K562 (cell line): ENCODE data around the gene TM9SF3. TPM values are rescaled to one million over a fixed set of nuclear protein-coding genes. Genes with fewer than 3 reads are reported as not detected.

Experiments used
- ATAC-seq: fragments of 200-7000 bp; cut with Tn5 transposase; 3 replicates; pipeline ENCODE4 v1.9.1; 2020; ENCODE audit warnings: moderate library complexity
- BruUV-seq: library from RNA; stranded (reverse); fragments of 400-500 nt; replicated peaks from 2 replicates; lab custom pipeline; 2021; lab: Mats Ljungman, UMichigan
- CTCF ChIA-PET: fragments of 300-600 bp; formaldehyde crosslinking; extraction: SDS; loops from one replicate; lab custom pipeline; 2021; ENCODE audit warnings: low intra/inter-chr PET ratio; lab: Yijun Ruan, JAX
- POLR2A ChIA-PET: fragments of 300-600, 350-650 bp; sonication (Branson Sonifier 250); formaldehyde crosslinking; extraction: SDS; loops from one replicate; lab custom pipeline; 2021; ENCODE audit warnings: antibody characterized with exemption, inconsistent platforms; lab: Yijun Ruan, JAX
- DNase-seq, 4 experiments: peaks; one replicate each; pipeline versions ENCODE4 v3.0.0 to v3.0.0-alpha.2; 2011 to 2018; ENCODE audit warnings: low spot score in 3 of 4, mixed read lengths in 3 of 4; ENCODE audit errors: extremely low read depth in 1 of 4
- FAIRE-seq: peaks from 2 replicates; lab custom pipeline; 2011; peaks lifted over from hg19 to GRCh38; lab: Jason Lieb, UNC
- H2AFZ ChIP-seq: 2 replicates; pipeline ENCODE4 v1.6.0; 2011; ENCODE audit warnings: low read depth, low read length, control low read depth, inconsistent platforms
- H3K27ac ChIP-seq: fragments of 200-600 bp; 3 replicates; pipeline ENCODE4 v1.8.0; 2011; ENCODE audit warnings: low read depth, mild to moderate bottlenecking, control low read depth, inconsistent platforms, low read length, moderate library complexity, mixed read lengths; ENCODE audit errors: extremely low read depth
- H3K27me3 ChIP-seq, 2 experiments: fragments of 300-600 bp in 1 of 2; 2 replicates in 1 of 2; 3 replicates in 1 of 2; pipeline versions ENCODE4 v1.6.0 to v1.8.0; 2011; ENCODE audit warnings: inconsistent platforms in 2 of 2, low read length in 2 of 2, mild to moderate bottlenecking in 1 of 2, mixed read lengths in 1 of 2, moderate library complexity in 1 of 2; ENCODE audit not compliant: control insufficient read depth in 2 of 2, insufficient read depth in 2 of 2
- H3K36me3 ChIP-seq: fragments of 300-600 bp; 3 replicates; pipeline ENCODE4 v1.8.0; 2011; ENCODE audit warnings: mild to moderate bottlenecking, low read length, inconsistent platforms; ENCODE audit not compliant: control insufficient read depth, insufficient read depth
- H3K4me1 ChIP-seq, 2 experiments: fragments of 200-600 bp in 1 of 2; replicated peaks in 1 of 2; 2 replicates in 1 of 2; 3 replicates in 1 of 2; pipeline versions ENCODE4 v1.5.1 to v1.8.0; 2011; ENCODE audit warnings: inconsistent platforms in 2 of 2, low read length in 2 of 2, mild to moderate bottlenecking in 1 of 2, mixed read lengths in 1 of 2, moderate library complexity in 1 of 2; ENCODE audit not compliant: control insufficient read depth in 2 of 2, insufficient read depth in 2 of 2
- H3K4me2 ChIP-seq: 2 replicates; pipeline ENCODE4 v1.6.1; 2011; ENCODE audit warnings: low read length, control low read depth, inconsistent platforms, mixed read lengths; ENCODE audit not compliant: insufficient read depth
- H3K4me3 ChIP-seq: fragments of 200-600 bp; sonication (generic), shearing (Covaris generic); 2 replicates; pipeline ENCODE4 v1.5.1; 2016; ENCODE audit warnings: control low read depth, inconsistent platforms
- H3K79me2 ChIP-seq: fragments of 200-600 bp; 3 replicates; pipeline ENCODE4 v1.8.0; 2011; ENCODE audit warnings: low read length, inconsistent platforms; ENCODE audit not compliant: control insufficient read depth, insufficient read depth
- H3K9ac ChIP-seq, 2 experiments: 2 replicates each; pipeline versions ENCODE4 v1.6.0 to v1.6.1; 2011; ENCODE audit warnings: low read depth in 2 of 2, low read length in 2 of 2, control low read depth in 1 of 2, inconsistent platforms in 1 of 2, mild to moderate bottlenecking in 1 of 2, mixed read lengths in 1 of 2; ENCODE audit not compliant: insufficient read depth in 1 of 2
- H3K9me1 ChIP-seq: one replicate; pipeline ENCODE4 v1.6.0; 2011; ENCODE audit warnings: inconsistent platforms, mild to moderate bottlenecking, low read length, moderate library complexity; ENCODE audit not compliant: control insufficient read depth, insufficient read depth
- H3K9me3 ChIP-seq: replicated peaks from 2 replicates; pipeline ENCODE4 v1.5.1; 2011; ENCODE audit warnings: low read depth, low read length, inconsistent platforms; ENCODE audit not compliant: control insufficient read depth, insufficient read depth
- H4K20me1 ChIP-seq: replicated peaks from 2 replicates; pipeline ENCODE4 v1.6.1; 2011; ENCODE audit warnings: low read length, inconsistent platforms, mixed read lengths; ENCODE audit not compliant: control insufficient read depth, insufficient read depth
- BRF2 ChIP-seq: IDR thresholded peaks from 3 replicates; pipeline ENCODE4 v1.6.1; 2011; ENCODE audit warnings: borderline replicate concordance, mild to moderate bottlenecking; ENCODE audit not compliant: insufficient read length, insufficient read depth
- CHCHD3 ChIP-seq: fragments of 250-450 bp; sonication (Bioruptor Pico); IDR thresholded peaks from 2 replicates; pipeline ENCODE4 v2.1.2; 2022; ENCODE audit warnings: mild to moderate bottlenecking
- KLF6 ChIP-seq: fragments of 250-450 bp; sonication (Bioruptor Pico); IDR thresholded peaks from 2 replicates; pipeline ENCODE4 v1.4.0; 2020; ENCODE audit warnings: mild to moderate bottlenecking, moderate library complexity, borderline replicate concordance
- MIER1 ChIP-seq: fragments of 450-650 bp; IDR thresholded peaks from 2 replicates; pipeline ENCODE4 v1.6.1; 2016; ENCODE audit warnings: antibody characterized with exemption, mild to moderate bottlenecking, low read depth
- PCBP2 ChIP-seq: fragments of 200-400 bp; formaldehyde crosslinking; IDR thresholded peaks from 2 replicates; pipeline ENCODE4 v1.6.1; 2018; ENCODE audit warnings: low read length, low read depth, mild to moderate bottlenecking, moderate library complexity; ENCODE audit not compliant: poor library complexity, severe bottlenecking
- RAD21 ChIP-seq, 2 experiments: fragments of 250-450 bp in 1 of 2; fragments of 450-650 bp in 1 of 2; sonication (Bioruptor Pico) in 1 of 2; formaldehyde crosslinking in 1 of 2; IDR thresholded peaks in 1 of 2; conservative IDR thresholded peaks in 1 of 2; 2 replicates each; pipeline versions ENCODE4 v1.4.0 to v1.8.0; 2020 to 2022; ENCODE audit warnings: mild to moderate bottlenecking in 2 of 2, moderate library complexity in 1 of 2
- SMARCE1 ChIP-seq: fragments of 450-650 bp; IDR thresholded peaks from 2 replicates; pipeline ENCODE4 v1.7.1; 2016; ENCODE audit warnings: mild to moderate bottlenecking
- SP1 ChIP-seq: sonication (generic); formaldehyde crosslinking; IDR thresholded peaks from 2 replicates; pipeline ENCODE4 v1.8.1; 2022; ENCODE audit warnings: mild to moderate bottlenecking, missing genetic modification reagents
- TCF7 ChIP-seq: sonication (generic); IDR thresholded peaks from 2 replicates; pipeline ENCODE4 v1.6.1; 2016; ENCODE audit warnings: antibody characterized with exemption, borderline replicate concordance
- THRAP3 ChIP-seq: fragments of 450-650 bp; IDR thresholded peaks from 2 replicates; pipeline ENCODE4 v1.6.1; 2016; ENCODE audit warnings: mild to moderate bottlenecking, inconsistent platforms, borderline replicate concordance
- TRIM28 ChIP-seq: fragments of 450-650 bp; IDR thresholded peaks from 2 replicates; pipeline ENCODE4 v1.6.1; 2017
- TSC22D4 ChIP-seq: fragments of 450-650 bp; IDR thresholded peaks from 2 replicates; pipeline ENCODE4 v1.6.1; 2016; ENCODE audit warnings: missing genetic modification characterization, missing biosample characterization, control low read depth
- ZEB2 ChIP-seq: fragments of 450-650 bp; IDR thresholded peaks from 2 replicates; pipeline ENCODE4 v1.6.1; 2016
- ZNF121 ChIP-seq: sonication (generic); formaldehyde crosslinking; conservative IDR thresholded peaks from 2 replicates; pipeline ENCODE4 v1.8.0; 2022; ENCODE audit warnings: missing genetic modification reagents
- ZNF140 ChIP-seq: fragments of 250-450 bp; sonication (Bioruptor Pico); IDR thresholded peaks from 2 replicates; pipeline ENCODE4 v1.8.0; 2021; ENCODE audit warnings: moderate library complexity, mild to moderate bottlenecking, inconsistent platforms
- ZNF79 ChIP-seq: fragments of 250-450 bp; sonication (Bioruptor Pico); IDR thresholded peaks from 2 replicates; pipeline ENCODE4 v1.4.0; 2020; ENCODE audit warnings: low read depth, mild to moderate bottlenecking, moderate library complexity
- WGBS: fragments of 100-300 bp; shearing (Covaris generic); methylation state at CpG from one replicate; pipeline ENCODE4 v1.1.6; 2016; ENCODE audit warnings: low coverage, mixed read lengths; ENCODE audit not compliant: insufficient coverage; ENCODE audit errors: missing lambda C conversion rate; 5-methylcytosine and 5-hydroxymethylcytosine counted together
- in situ Hi-C: fragments of 300-500 bp; cut with MboI; formaldehyde crosslinking; loops from 4 replicates; pipeline ENCODE4 v1.15.0; 2018; ENCODE audit warnings: inconsistent platforms, mixed read lengths
- intact Hi-C: fragments of 100-400 bp; cut with micrococcal nuclease; formaldehyde crosslinking; loops from 2 replicates; pipeline ENCODE4 v1.14.2; 2022
- polyA plus RNA-seq, 8 experiments: library from polyadenylated mRNA; depleted of rRNA in 4 of 8; stranded (reverse) in 5 of 8; unstranded in 3 of 8; fragments of >200 nt; fragmentation: Nextera tagmentation in 2 of 8; fragmentation: Illumina TruSeq in 1 of 8; extraction: Ambion mirVana in 2 of 8; extraction: Trizol in 1 of 8; gene quantifications; 2 replicates each; pipeline versions ENCODE4 v1.2.1 to v1.2.3, GENCODE V29; 2011 to 2014; ENCODE audit warnings: inconsistent platforms in 1 of 8, missing spikeins in 1 of 8
- total RNA-seq, 7 experiments: library from RNA; depleted of rRNA in 6 of 7; stranded (reverse); fragments of >200 nt in 6 of 7; fragmentation: Illumina TruSeq in 2 of 7; extraction: Trizol in 2 of 7; gene quantifications; 2 replicates each; pipeline versions ENCODE4 v1.2.1 to v1.2.3, GENCODE V29; 2011 to 2021; ENCODE audit warnings: low replicate concordance in 1 of 7
- TF ChIP-seq, protein P1 (sequence below): sonication (generic); formaldehyde crosslinking; IDR thresholded peaks from 2 replicates; pipeline ENCODE4 v1.8.0; 2022; ENCODE audit warnings: mild to moderate bottlenecking, missing genetic modification reagents
- TF ChIP-seq, protein P2 (sequence below): sonication (generic); formaldehyde crosslinking; IDR thresholded peaks from 2 replicates; pipeline ENCODE4 v1.5.0; 2020; ENCODE audit warnings: missing genetic modification reagents

TM9SF3 gene
- total and polyA plus RNA-seq, 9 of the 15 experiments (the other 6 are each of a cell fraction or from before 2014, with no cell fraction given), result 16.1 to 63.1 (median 34.9) TPM

DNA sequence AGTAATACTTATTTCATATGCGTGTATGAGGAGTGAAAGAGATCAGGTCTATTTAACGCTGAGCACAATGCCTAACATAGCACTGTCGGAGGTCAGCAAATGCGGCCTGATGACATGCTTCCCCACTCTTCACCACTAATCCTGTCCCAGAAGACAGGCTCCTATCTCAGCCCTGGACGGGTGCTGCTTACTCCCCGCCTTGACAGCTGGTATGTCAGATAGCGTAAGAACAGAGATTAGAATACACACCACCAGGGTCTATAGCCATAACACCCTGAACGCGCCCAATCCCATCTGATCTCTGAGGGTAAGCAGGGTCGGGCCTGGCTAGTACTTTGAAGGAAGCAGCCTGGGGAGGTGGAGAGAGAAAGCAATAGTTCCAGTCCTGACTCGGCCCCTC lies 32.3 kb upstream of the TM9SF3 start:
- Histone ChIP-seq H3K4me3 (no peak overlapping the region), H2AFZ (peak overlapping the region; percentile 78), H3K27ac (peak overlapping the region; percentile 80), H3K27me3 (no peaks in the 10 kb centered on the region), H3K4me2 (peak overlapping the region; percentile 59), H3K4me1 (peaks cover 31 to 61% of the 10 kb centered on the region in 2 experiments), H3K9ac (peak overlapping the region; percentile 63 to 80; a peak in 3 of 4 replicates), H3K9me1 (no peaks in the 10 kb centered on the region), H3K36me3 (no peaks in the 10 kb centered on the region), H3K9me3 (no peaks in the 10 kb centered on the region), H3K79me2 (no peaks in the 10 kb centered on the region), H4K20me1 (no peaks in the 10 kb centered on the region)
- no TSS peak for BruUV-seq
- DNase-seq (peak; percentile 83 to 93 (median 86)), ATAC-seq (peak; percentile 91), FAIRE-seq (peak; percentile 99)
- POLR2A ChIA-PET, result interaction anchor here (0.5 to 1.8 kb wide), 7 partner anchors 9 to 1757 kb away, joined by 3 to 6 read pairs (median 3); no protein-coding TSS in a partner anchor
- in situ Hi-C loops, result no loop called here
- intact Hi-C loops, result loop anchor here (10.0 kb wide), 1 partner anchor 104 kb away; the partner anchor contains the start of gene TLL2
- WGBS, result 1% methylated on average over 9 of the region's 11 CpGs
- CTCF ChIA-PET, result interaction anchor here (0.5 kb wide), 1 partner anchor 23 kb away, joined by 5 read pairs; no protein-coding TSS in a partner anchor
- no peak for TF ChIP-seq THRAP3
- TF ChIP-seq PCBP2, result no peak
- TF ChIP-seq BRF2, result no peak
- peak; percentile 92 for TF ChIP-seq TRIM28
- TF ChIP-seq, protein P1, sequence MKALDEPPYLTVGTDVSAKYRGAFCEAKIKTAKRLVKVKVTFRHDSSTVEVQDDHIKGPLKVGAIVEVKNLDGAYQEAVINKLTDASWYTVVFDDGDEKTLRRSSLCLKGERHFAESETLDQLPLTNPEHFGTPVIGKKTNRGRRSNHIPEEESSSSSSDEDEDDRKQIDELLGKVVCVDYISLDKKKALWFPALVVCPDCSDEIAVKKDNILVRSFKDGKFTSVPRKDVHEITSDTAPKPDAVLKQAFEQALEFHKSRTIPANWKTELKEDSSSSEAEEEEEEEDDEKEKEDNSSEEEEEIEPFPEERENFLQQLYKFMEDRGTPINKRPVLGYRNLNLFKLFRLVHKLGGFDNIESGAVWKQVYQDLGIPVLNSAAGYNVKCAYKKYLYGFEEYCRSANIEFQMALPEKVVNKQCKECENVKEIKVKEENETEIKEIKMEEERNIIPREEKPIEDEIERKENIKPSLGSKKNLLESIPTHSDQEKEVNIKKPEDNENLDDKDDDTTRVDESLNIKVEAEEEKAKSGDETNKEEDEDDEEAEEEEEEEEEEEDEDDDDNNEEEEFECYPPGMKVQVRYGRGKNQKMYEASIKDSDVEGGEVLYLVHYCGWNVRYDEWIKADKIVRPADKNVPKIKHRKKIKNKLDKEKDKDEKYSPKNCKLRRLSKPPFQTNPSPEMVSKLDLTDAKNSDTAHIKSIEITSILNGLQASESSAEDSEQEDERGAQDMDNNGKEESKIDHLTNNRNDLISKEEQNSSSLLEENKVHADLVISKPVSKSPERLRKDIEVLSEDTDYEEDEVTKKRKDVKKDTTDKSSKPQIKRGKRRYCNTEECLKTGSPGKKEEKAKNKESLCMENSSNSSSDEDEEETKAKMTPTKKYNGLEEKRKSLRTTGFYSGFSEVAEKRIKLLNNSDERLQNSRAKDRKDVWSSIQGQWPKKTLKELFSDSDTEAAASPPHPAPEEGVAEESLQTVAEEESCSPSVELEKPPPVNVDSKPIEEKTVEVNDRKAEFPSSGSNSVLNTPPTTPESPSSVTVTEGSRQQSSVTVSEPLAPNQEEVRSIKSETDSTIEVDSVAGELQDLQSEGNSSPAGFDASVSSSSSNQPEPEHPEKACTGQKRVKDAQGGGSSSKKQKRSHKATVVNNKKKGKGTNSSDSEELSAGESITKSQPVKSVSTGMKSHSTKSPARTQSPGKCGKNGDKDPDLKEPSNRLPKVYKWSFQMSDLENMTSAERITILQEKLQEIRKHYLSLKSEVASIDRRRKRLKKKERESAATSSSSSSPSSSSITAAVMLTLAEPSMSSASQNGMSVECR (CRISPR knock-in tag), result no peak
- TF ChIP-seq CHCHD3 (CRISPR knock-in tag), result no peak
- TF ChIP-seq ZEB2, result no peak
- peak; percentile 56; the same call in 1 of the 2 replicates for TF ChIP-seq SP1 (CRISPR knock-in tag)
- TF ChIP-seq, protein P2, sequence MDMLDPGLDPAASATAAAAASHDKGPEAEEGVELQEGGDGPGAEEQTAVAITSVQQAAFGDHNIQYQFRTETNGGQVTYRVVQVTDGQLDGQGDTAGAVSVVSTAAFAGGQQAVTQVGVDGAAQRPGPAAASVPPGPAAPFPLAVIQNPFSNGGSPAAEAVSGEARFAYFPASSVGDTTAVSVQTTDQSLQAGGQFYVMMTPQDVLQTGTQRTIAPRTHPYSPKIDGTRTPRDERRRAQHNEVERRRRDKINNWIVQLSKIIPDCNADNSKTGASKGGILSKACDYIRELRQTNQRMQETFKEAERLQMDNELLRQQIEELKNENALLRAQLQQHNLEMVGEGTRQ, result no peak
- TF ChIP-seq TSC22D4 (tag), result no peak
- no peak for TF ChIP-seq ZNF79 (CRISPR knock-in tag)
- TF ChIP-seq SMARCE1, result peak; percentile 91
- no peak for TF ChIP-seq MIER1
- peak in 1 of 2 experiments; percentile 18; a peak in 1 of 4 replicates for TF ChIP-seq RAD21 (CRISPR knock-in tag; conservative IDR thresholded peaks at IDR 0.05 in 1 of 2, IDR thresholded peaks at IDR 0.05 in 1 of 2)
- TF ChIP-seq ZNF121 (CRISPR knock-in tag), result no peak
- no peak for TF ChIP-seq ZNF140 (CRISPR knock-in tag)
- TF ChIP-seq TCF7, result peak; percentile 69; the same call in 1 of the 2 replicates
- TF ChIP-seq KLF6 (CRISPR knock-in tag), result no peak
